ENCODE results near the gene DMP1.
"Not testable (repeated sequence)": the region's sequence is repeated elsewhere in the genome, so short reads cannot be mapped to it uniquely, and the experiment has no call there.

The DMP1 gene

GRCh38 chr4:87688316-87688715 lies 38.2 kb downstream of the DMP1 start:
- no peak for DNase-seq

GRCh38 chr4:87690947-87691346 lies 40.9 kb downstream of the DMP1 start:
- not testable (repeated sequence) for DNase-seq

GRCh38 chr4:87692060-87692459 lies 42.0 kb downstream of the DMP1 start:
- DNase-seq = not testable (repeated sequence)

DNA sequence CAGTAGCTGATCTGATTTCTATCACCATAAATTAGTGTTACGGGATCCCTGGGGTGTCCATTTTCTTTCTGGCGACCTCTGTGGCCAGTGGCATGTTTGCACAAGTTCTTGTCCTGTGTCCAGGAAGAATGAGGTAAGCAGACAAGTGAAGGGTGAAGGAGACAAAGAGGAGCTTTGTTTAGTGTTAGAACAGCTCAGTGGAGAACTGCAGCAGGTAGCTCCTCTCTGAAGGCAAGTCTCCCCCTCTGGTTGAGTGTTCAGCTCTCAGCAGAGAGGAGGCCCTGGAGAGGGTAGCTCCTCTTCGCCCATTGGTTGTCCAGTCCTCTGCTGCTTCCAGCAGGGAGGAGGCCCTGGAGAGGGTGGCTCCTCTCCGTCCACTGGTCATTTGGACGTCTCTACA lies 47.2 kb downstream of the DMP1 start:
- no peak for DNase-seq

GRCh38 chr4:87697945-87698344 lies 47.9 kb downstream of the DMP1 start:
- DNase-seq = no peak

DNA sequence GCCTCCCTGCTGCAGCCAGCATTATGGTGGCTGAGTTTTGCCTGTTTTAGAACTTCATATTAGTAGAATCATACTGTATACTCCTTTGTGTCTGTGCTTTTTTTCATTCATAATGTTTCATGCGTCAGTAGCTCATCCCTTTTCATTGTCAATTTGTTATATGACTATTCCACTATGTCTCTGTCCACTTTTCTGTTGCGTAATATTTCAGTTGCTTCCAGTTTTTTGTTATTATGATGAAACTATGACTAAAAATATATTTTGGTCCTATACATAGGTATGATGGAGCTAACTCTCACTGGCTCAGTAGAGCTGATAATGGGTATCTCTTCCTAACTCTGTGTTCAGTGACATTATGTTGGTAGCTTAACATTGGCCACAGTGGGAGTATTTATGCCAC lies 48.3 kb downstream of the DMP1 start:
- DNase-seq = no peak

DNA sequence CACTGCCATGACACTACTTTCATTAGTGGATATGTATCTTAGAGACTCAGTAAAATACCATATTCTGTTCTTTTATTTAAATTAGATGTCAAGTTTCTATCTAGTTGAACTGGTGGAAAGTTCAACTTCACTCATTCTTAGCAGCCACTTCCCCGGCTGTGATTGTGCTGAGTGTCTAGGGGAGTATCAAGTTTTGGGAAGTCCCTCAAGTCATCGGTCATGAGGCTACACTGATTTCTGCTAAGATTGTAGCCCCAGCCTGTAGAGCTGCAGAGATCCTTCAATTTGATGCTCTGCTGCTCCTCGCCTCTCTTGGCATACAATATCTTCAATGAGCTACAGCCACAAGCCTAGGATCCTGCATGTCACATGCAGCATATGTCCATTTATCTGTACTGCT lies 53.9 kb downstream of the DMP1 start:
- DNase-seq = no peak

GRCh38 chr4:87707279-87707918 lies 57.3 kb downstream of the DMP1 start:
- no peak for DNase-seq

All from HCEC 1CT (cell line).